ENCODE results near the gene ZRSR2. TPM values are rescaled to one million over a fixed set of nuclear protein-coding genes. Genes with fewer than 3 reads are reported as not detected.

The ZRSR2 gene
- total and polyA plus RNA-seq, 2 of the 8 experiments (the other 6 are each of a cell fraction or from before 2014, with no cell fraction given), result 3.9 to 6.9 TPM

GRCh38 chrX:15860921-15861320 is 70.6 kb downstream of the ZRSR2 start:
- TF ChIP-seq RFX5 (IDR thresholded peaks at IDR 0.05; ENCODE audit: borderline replicate concordance, low read depth, low read length) (no peak), ZNF274 (IDR thresholded peaks at IDR 0.05; ENCODE audit: borderline replicate concordance, extremely low read depth, low read length) (no peak), POU5F1 (IDR thresholded peaks at IDR 0.05; ENCODE audit: low read depth, low read length) (no peak), SP2 (IDR thresholded peaks at IDR 0.05; ENCODE audit: low read length) (no peak), CBX8 (IDR thresholded peaks at IDR 0.05; ENCODE audit: borderline replicate concordance, low read depth, low read length) (no peak)
- no peak for FAIRE-seq
- no peaks in the 10 kb centered on the region for H3K27me3 ChIP-seq (replicated peaks in 1 of 4; ENCODE audit: control insufficient read depth in 3 of 4, extremely low read depth in 1 of 4, insufficient read depth in 3 of 4, low read length in 3 of 4)
- no peaks in the 10 kb centered on the region for H3K79me2 ChIP-seq (ENCODE audit: control insufficient read depth in 1 of 2, insufficient read depth in 2 of 2, low read length in 2 of 2)
- no peak overlapping the region for H3K4ac ChIP-seq (replicated peaks; ENCODE audit: insufficient read length, low read depth, low read length)
- H3K18ac ChIP-seq (ENCODE audit: extremely low read depth, low read length), result no peak overlapping the region
- H4K20me1 ChIP-seq (replicated peaks in 1 of 2; ENCODE audit: control insufficient read depth in 1 of 2, insufficient read depth in 2 of 2, low read length in 2 of 2), result no peaks in the 10 kb centered on the region
- no peak overlapping the region for H4K8ac ChIP-seq (ENCODE audit: extremely low read depth, insufficient read depth, low read length)
- H3K79me1 ChIP-seq (ENCODE audit: low read depth, low read length), result no peaks in the 10 kb centered on the region
- no peak overlapping the region for H2BK120ac ChIP-seq (replicated peaks; ENCODE audit: low read depth, low read length)
- WGBS, 2 experiments (ENCODE audit: extremely low coverage in 1 of 2, insufficient coverage in 1 of 2, insufficient read length in 1 of 2, insufficient replicate concordance in 2 of 2, low coverage in 1 of 2, low lambda C conversion rate in 2 of 2, missing lambda C conversion rate in 1 of 2), result 94% methylated on average over 3 of the region's 3 CpGs; no CpG with 5 or more reads in 1 of the 2 experiments
- H4K91ac ChIP-seq (replicated peaks; ENCODE audit: insufficient read length, low read length), result no peak overlapping the region
- H3K9me3 ChIP-seq (ENCODE audit: insufficient read depth in 2 of 2, low read depth in 1 of 2, low read length in 1 of 2), result no peaks in the 10 kb centered on the region
- no peak overlapping the region for H3K4me2 ChIP-seq (ENCODE audit: insufficient read depth in 1 of 2, low read depth in 2 of 2, low read length in 2 of 2)
- no peak overlapping the region for H3K9ac ChIP-seq (replicated peaks in 1 of 4; ENCODE audit: extremely low read depth in 1 of 4, low read depth in 3 of 4, low read length in 3 of 4)
- H4K5ac ChIP-seq (ENCODE audit: insufficient read length, low read depth, low read length), result no peak overlapping the region
- H2AFZ ChIP-seq (ENCODE audit: low read length), result no peak overlapping the region
- H3K56ac ChIP-seq (replicated peaks; ENCODE audit: insufficient read length, low read depth, low read length), result no peak overlapping the region
- no peak overlapping the region for H2BK15ac ChIP-seq (ENCODE audit: low read length)
- H3K36me3 ChIP-seq (ENCODE audit: control insufficient read depth in 2 of 4, insufficient read depth in 4 of 4, low read length in 3 of 4), result no peaks in the 10 kb centered on the region
- no peak overlapping the region; the same call in 1 of the 2 replicates for H2BK20ac ChIP-seq (ENCODE audit: low read length)
- H2BK5ac ChIP-seq (ENCODE audit: low read depth, low read length), result no peak overlapping the region; the same call in 1 of the 2 replicates
- H3K27ac ChIP-seq (ENCODE audit: low read depth, low read length), result no peak overlapping the region
- H3K14ac ChIP-seq (ENCODE audit: insufficient read length), result no peak overlapping the region
- POLR2A ChIA-PET (ENCODE audit: partially characterized antibody), result interaction anchor here (0.6 kb wide), 1 partner anchor 162 kb away, joined by 3 read pairs; no protein-coding TSS in a partner anchor
- H2BK12ac ChIP-seq (ENCODE audit: low read depth, low read length), result no peak overlapping the region
- no peak overlapping the region for H3K4me3 ChIP-seq (ENCODE audit: extremely low read depth in 1 of 4, insufficient read depth in 2 of 4, low read depth in 3 of 4, low read length in 4 of 4)
- no peak for DNase-seq (ENCODE audit: low read depth in 1 of 2, low spot score in 2 of 2)
- no peak overlapping the region for H2AK5ac ChIP-seq (ENCODE audit: low read depth, low read length)
- no peaks in the 10 kb centered on the region for H3K23me2 ChIP-seq (ENCODE audit: low read depth, low read length)
- no peaks in the 10 kb centered on the region; a peak in 3 of 7 replicates for H3K4me1 ChIP-seq (replicated peaks in 1 of 4; ENCODE audit: control insufficient read depth in 3 of 4, insufficient read depth in 4 of 4, low read length in 3 of 4)
- CTCF ChIA-PET (ENCODE audit: partially characterized antibody), result no interaction called here
- no peak overlapping the region for H3K23ac ChIP-seq (ENCODE audit: insufficient read length)

Data from H1 (cell line).